ENCODE results near the gene MYO18B.

MYO18B gene

GRCh38 chr22:25711491-25711890 is 30.5 kb upstream of the MYO18B start:
- DNase-seq (ENCODE audit: extremely low read depth in 1 of 2, low read depth in 1 of 2), result no peak

- no peak for DNase-seq (ENCODE audit: extremely low read depth in 1 of 2, low read depth in 1 of 2)
Measured at GRCh38 chr22:25712661-25713400, 29.2 kb upstream of the MYO18B start.

GRCh38 chr22:25714070-25714469 is 27.9 kb upstream of the MYO18B start:
- DNase-seq (ENCODE audit: extremely low read depth in 1 of 2, low read depth in 1 of 2), result no peak

GRCh38 chr22:25714739-25715138 is 27.2 kb upstream of the MYO18B start:
- DNase-seq (ENCODE audit: extremely low read depth in 1 of 2, low read depth in 1 of 2), result no peak

- DNase-seq (ENCODE audit: extremely low read depth in 1 of 2, low read depth in 1 of 2), result no peak
Measured at GRCh38 chr22:25716637-25717036, 25.4 kb upstream of the MYO18B start.

GRCh38 chr22:25718135-25718840 is 23.7 kb upstream of the MYO18B start:
- DNase-seq (ENCODE audit: extremely low read depth in 1 of 2, low read depth in 1 of 2), result no peak

- DNase-seq (ENCODE audit: extremely low read depth in 1 of 2, low read depth in 1 of 2), result no peak
Measured at GRCh38 chr22:25722223-25722622, 19.8 kb upstream of the MYO18B start.

- DNase-seq (ENCODE audit: extremely low read depth in 1 of 2, low read depth in 1 of 2), result no peak
Measured at GRCh38 chr22:25722626-25723025, 19.4 kb upstream of the MYO18B start.

GRCh38 chr22:25726241-25726640 is 15.7 kb upstream of the MYO18B start:
- no peak for DNase-seq (ENCODE audit: extremely low read depth in 1 of 2, low read depth in 1 of 2)

- DNase-seq (ENCODE audit: extremely low read depth in 1 of 2, low read depth in 1 of 2), result no peak
Measured at GRCh38 chr22:25728071-25728470, 13.9 kb upstream of the MYO18B start.

- DNase-seq (ENCODE audit: extremely low read depth in 1 of 2, low read depth in 1 of 2), result no peak
Measured at GRCh38 chr22:25729016-25729995, 12.7 kb upstream of the MYO18B start.

- DNase-seq (ENCODE audit: extremely low read depth in 1 of 2, low read depth in 1 of 2), result no peak
Measured at GRCh38 chr22:25735650-25736049, 6.3 kb upstream of the MYO18B start.

GRCh38 chr22:25736378-25737011 is 5.5 kb upstream of the MYO18B start:
- peak; percentile 25 to 65 for DNase-seq (ENCODE audit: extremely low read depth in 1 of 2, low read depth in 1 of 2)

- DNase-seq (ENCODE audit: extremely low read depth in 1 of 2, low read depth in 1 of 2), result no peak
Measured at GRCh38 chr22:25739659-25740344, 2.2 kb upstream of the MYO18B start.

- DNase-seq (ENCODE audit: extremely low read depth in 1 of 2, low read depth in 1 of 2), result no peak
Measured at GRCh38 chr22:25742918-25743708, 1.1 kb downstream of the MYO18B start.

- DNase-seq (ENCODE audit: extremely low read depth in 1 of 2, low read depth in 1 of 2), result no peak
Measured at GRCh38 chr22:25744694-25745093, 2.7 kb downstream of the MYO18B start.

- DNase-seq (ENCODE audit: extremely low read depth in 1 of 2, low read depth in 1 of 2), result no peak
Measured at GRCh38 chr22:25745341-25746011, 3.5 kb downstream of the MYO18B start.

GRCh38 chr22:25746012-25746373 is 4.0 kb downstream of the MYO18B start:
- no peak for DNase-seq (ENCODE audit: extremely low read depth in 1 of 2, low read depth in 1 of 2)

All from stimulated activated CD8-positive, alpha-beta memory T cell treated with anti-CD3 and anti-CD28 coated beads, Interleukin-7, amount 100 ng/mL, for 48 hours (primary cell).